SK-N-SH (cell line): ENCODE results near the gene AIFM3.
"Not testable (repeated sequence)": the region's sequence is repeated elsewhere in the genome, so short reads cannot be mapped to it uniquely, and the experiment has no call there.

Source experiments
- CTCF ChIP-seq: fragments of 200-600 bp; sonication (generic); IDR thresholded peaks from 2 replicates; pipeline ENCODE4 v1.6.1; 2017; ENCODE audit warnings: antibody characterized with exemption, mild to moderate bottlenecking, moderate library complexity
- ELF1 ChIP-seq: IDR thresholded peaks from 2 replicates; pipeline ENCODE4 v1.4.0; 2012
- EP300 ChIP-seq, 2 experiments: IDR thresholded peaks; 2 replicates each; pipeline versions ENCODE4 v1.4.0 to v1.6.1; 2012; ENCODE audit warnings: borderline replicate concordance in 1 of 2, low read depth in 1 of 2, low read length in 1 of 2
- FOXM1 ChIP-seq: IDR thresholded peaks from 2 replicates; pipeline ENCODE4 v1.4.0; 2012; ENCODE audit warnings: low read depth, mild to moderate bottlenecking
- GATA2 ChIP-seq: sonication (generic); formaldehyde crosslinking; IDR thresholded peaks from 2 replicates; pipeline ENCODE4 v1.5.0; 2020; ENCODE audit warnings: mild to moderate bottlenecking, missing genetic modification reagents
- JUND ChIP-seq: IDR thresholded peaks from 2 replicates; pipeline ENCODE4 v1.4.0; 2012
- MXI1 ChIP-seq: IDR thresholded peaks from 2 replicates; pipeline ENCODE4 v1.6.1; 2012; ENCODE audit warnings: mild to moderate bottlenecking, low read depth, low read length, improper control_type of control experiment
- POLR2AphosphoS5 ChIP-seq: IDR thresholded peaks from 2 replicates; pipeline ENCODE4 v1.6.1; 2012; ENCODE audit warnings: low read depth, low read length
- RCOR1 ChIP-seq: fragments of 150-350 bp; IDR thresholded peaks from 2 replicates; pipeline ENCODE4 v1.6.1; 2017; ENCODE audit warnings: antibody characterized with exemption, low read length
- RFX5 ChIP-seq: IDR thresholded peaks from 2 replicates; pipeline ENCODE4 v1.6.1; 2012; ENCODE audit warnings: mild to moderate bottlenecking, improper control_type of control experiment, low read length
- SIN3A ChIP-seq: IDR thresholded peaks from 2 replicates; pipeline ENCODE4 v1.6.1; 2012; ENCODE audit warnings: low read depth, mild to moderate bottlenecking, low read length, moderate library complexity, borderline replicate concordance
- TAF1 ChIP-seq: IDR thresholded peaks from 2 replicates; pipeline ENCODE4 v1.6.1; 2012; ENCODE audit warnings: low read depth, mild to moderate bottlenecking, low read length, moderate library complexity, borderline replicate concordance
- TF ChIP-seq, protein P1 (sequence below): fragments of 150-350 bp; IDR thresholded peaks from 2 replicates; pipeline ENCODE4 v1.6.1; 2017; ENCODE audit warnings: antibody characterized with exemption, low read length, low read depth, borderline replicate concordance

DNA sequence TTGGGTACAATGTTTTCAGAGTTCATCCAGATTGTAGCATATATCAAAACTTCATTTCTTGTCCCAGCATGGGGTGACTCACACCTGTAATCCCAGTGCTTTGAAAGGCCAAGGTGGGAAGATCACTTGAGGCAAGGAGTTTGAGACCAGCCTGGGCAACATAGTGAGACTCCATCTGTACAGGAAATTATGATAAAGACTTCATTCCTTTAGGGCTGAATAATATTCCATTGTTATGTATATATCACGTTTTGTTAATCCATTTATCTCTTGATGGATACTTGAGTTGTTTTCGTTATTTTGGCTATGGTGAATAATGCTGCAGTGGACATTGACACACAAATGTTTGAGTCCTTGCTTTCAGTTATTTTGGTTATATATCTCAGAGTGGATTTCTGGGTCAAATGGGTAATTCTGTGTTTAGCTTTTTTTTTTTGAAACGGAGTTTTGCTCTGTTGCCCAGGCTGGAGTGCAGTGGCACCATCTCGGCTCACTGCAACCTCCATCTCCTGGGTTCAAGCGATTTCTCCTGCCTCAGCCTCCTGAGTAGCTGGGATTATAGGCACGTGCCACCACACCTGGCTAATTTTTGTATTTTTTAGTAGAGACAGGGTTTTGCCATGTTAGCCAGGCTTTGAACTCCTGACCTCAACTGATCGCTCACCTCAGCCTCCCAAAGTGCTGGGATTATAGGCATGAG lies 24.7 kb upstream of the AIFM3 start:
- not testable (repeated sequence) for TF ChIP-seq MXI1; TAF1; ELF1; SIN3A; POLR2AphosphoS5; RCOR1; RFX5; JUND; CTCF; FOXM1; EP300 (IDR thresholded peaks at IDR 0.05; ENCODE audit: borderline replicate concordance in 1 of 2, low read depth in 1 of 2, low read length in 1 of 2); GATA2
- TF ChIP-seq, protein P1, sequence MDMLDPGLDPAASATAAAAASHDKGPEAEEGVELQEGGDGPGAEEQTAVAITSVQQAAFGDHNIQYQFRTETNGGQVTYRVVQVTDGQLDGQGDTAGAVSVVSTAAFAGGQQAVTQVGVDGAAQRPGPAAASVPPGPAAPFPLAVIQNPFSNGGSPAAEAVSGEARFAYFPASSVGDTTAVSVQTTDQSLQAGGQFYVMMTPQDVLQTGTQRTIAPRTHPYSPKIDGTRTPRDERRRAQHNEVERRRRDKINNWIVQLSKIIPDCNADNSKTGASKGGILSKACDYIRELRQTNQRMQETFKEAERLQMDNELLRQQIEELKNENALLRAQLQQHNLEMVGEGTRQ = not testable (repeated sequence)
